NCI-H187 (cell line): ENCODE measurements around the gene ATP5PF.
"Not testable (repeated sequence)": the region's sequence is repeated elsewhere in the genome, so short reads cannot be mapped to it uniquely, and the experiment has no call there.

Experiments used
- DNase-seq, 2 experiments: peaks; one replicate each; lab custom pipeline; 2025; lab: John Stamatoyannopoulos, UW

Gene ATP5PF

GRCh38 chr21:25722631-25723030, 12.1 kb downstream of the ATP5PF start:
- DNase-seq, result no peak

GRCh38 chr21:25721987-25722386, 12.7 kb downstream of the ATP5PF start:
- no peak for DNase-seq

GRCh38 chr21:25717491-25718147, 17.1 kb downstream of the ATP5PF start:
- no peak for DNase-seq

GRCh38 chr21:25714066-25714465, 20.6 kb downstream of the ATP5PF start:
- DNase-seq, result not testable (repeated sequence)

DNA sequence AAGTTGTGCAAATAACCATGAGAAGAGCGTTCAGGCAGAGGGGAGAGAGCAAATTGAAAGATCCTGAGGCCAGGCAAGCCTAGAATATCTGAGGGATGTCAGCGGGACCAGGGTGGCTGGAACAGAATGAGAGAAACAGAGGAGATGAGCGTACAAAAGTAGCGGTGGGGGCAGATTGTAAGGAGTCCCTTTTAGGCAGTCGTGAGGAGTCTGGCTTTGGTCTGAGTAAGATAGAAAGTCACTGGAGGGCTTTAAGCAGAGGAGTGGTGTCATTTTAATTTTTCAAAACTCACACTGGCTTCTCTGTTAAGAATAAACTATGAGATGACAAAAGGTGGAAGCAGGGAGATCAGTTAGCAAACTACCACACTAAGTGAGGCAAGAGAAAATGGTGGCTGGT, 24.2 kb downstream of the ATP5PF start:
- no peak for DNase-seq

- DNase-seq, result no peak
Measured at GRCh38 chr21:25709684-25710265, 24.9 kb downstream of the ATP5PF start.

- no peak for DNase-seq
Measured at GRCh38 chr21:25708467-25709065, 26.1 kb downstream of the ATP5PF start.

- no peak for DNase-seq
Measured at GRCh38 chr21:25701529-25701928, 33.2 kb downstream of the ATP5PF start.

DNA sequence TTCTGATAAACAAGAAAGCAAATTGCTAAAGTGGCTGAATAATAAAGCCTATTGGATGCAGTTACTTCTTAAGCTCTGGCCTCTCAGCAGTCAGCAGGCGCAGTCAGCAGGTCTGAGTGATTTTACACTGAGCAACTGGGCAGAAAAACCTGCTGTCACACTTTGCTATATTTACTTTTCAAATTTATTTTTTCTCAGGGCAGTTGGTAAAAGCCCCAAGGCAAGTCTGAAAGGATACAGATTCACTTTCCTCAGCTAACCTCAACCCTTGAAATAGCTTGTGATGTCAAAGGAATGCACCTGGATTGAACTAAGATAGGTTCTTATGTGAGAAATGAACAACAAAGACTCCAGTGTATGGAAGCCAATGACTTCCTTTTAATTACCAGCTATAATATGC, 34.0 kb downstream of the ATP5PF start:
- DNase-seq, result no peak

- DNase-seq, result not testable (repeated sequence)
Measured at GRCh38 chr21:25695461-25695860, 39.2 kb downstream of the ATP5PF start.

GRCh38 chr21:25691976-25692375, 42.7 kb downstream of the ATP5PF start:
- no peak for DNase-seq

GRCh38 chr21:25689226-25689625, 45.5 kb downstream of the ATP5PF start:
- DNase-seq, result no peak

GRCh38 chr21:25688275-25689155, 46.2 kb downstream of the ATP5PF start:
- no peak for DNase-seq

DNA sequence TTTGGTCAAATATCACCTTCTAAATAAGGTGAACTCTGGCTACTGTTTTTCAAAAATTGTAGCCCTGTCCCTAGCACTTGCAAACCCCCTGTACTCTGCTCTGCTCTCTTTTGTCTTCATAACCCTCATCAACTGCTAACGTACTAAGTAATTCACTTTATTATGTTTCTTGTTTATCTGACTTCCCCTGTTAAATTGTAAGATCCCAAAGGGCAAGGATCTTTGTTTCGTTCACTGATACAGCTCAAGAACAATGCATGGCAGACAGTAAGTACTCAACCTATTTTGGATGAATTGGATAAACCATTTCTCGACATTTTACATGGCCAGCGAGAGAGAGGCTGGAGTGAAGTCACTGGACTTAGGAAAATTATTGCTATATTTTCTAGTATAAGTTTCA, 46.9 kb downstream of the ATP5PF start:
- no peak for DNase-seq

GRCh38 chr21:25682382-25682781, 52.3 kb downstream of the ATP5PF start:
- DNase-seq, result no peak

GRCh38 chr21:25676451-25676850, 58.3 kb downstream of the ATP5PF start:
- DNase-seq, result no peak
